HG02623 (cell line): Measurements from ENCODE around the gene OR52K1.

Experiments
- ATAC-seq: cut with Tn5 transposase; IDR thresholded peaks from one replicate; pipeline ENCODE4 v1.9.1; 2021; ENCODE audit warnings: moderate library complexity; ENCODE audit not compliant: unreplicated experiment

OR52K1 gene

DNA sequence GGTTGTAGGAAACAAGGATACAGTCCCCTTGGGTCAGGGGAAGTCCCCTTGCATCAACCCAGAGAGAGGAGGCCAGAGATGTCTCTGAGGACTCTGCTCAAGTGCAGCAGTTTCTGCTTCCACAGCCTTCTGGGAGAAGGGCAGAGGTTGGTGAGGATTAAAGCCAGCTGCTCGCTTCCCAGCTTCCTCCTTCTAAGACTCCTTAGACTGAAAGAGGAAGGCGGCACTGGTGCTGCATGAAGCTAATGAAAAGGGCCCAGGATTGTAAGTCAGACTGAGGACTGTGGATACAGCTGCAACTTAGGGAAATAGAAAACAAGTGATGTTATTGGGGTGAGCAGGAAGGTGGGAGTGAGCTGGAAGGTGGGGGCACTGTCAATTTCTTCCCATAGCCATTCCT lies at the start of gene OR52K1:
Gene OR52K1, plus strand, starts transcription at position 202 of the 400 bp plus-strand sequence. CDS start 6,255 bp downstream, outside the sequence.
- ATAC-seq: no peak

DNA sequence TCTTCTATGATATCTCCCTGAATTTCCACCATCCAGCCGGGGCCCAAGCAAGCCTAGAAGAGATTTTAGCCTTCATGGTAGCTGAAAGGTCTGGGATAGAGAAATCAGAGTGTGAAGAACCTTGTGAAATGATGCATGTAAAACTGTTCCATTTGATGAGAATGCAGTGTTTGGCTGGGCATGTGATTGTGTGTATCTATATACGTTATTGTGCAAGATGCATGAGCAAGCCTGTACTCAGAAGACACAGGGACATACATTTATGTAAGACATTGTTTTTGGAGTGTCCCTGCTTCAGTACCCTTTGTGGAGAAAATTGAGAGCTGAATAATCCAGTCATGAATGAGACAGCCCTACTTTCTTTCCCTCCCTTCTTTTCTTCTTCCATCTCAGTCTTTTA lies 48.6 kb upstream of the OR52K1 start:
- ATAC-seq: no peak

DNA sequence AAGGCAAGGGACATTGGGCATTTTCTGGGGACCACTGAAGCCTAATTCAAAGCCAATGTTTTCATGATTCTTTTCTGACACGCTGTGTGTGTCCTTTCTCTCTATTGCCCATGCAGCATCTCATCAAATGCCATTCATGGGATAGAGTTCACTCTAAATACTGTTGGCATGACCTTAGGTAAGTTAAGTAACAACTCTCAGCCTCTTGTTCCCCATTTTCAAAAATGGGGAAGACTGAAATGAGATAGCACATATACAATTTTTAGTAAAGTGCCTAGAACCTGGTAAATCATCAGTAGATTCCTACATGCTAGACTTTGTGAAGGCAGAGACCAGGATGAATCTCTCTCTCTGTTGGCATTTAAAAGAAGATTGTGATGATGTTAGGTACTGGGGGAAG lies 46.0 kb upstream of the OR52K1 start:
- ATAC-seq: no peak

DNA sequence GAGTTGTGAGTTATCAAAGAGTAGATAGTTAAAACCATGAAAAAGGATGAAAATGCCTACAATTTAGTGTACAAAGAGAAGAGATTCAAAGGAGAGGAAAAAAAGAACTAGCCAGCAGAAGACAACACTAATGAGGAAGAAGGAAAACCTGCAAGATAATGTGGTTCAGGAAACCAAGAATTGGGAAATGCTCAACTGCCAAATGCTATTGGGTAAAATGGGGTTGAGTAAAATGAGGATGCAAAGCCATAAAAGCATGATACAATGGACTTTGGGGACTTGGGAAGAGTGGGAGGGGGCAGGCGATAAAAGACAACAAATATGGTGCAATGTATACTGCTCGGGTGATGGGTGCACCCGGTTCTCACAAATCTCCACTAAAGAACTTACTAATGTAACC lies 40.9 kb upstream of the OR52K1 start:
- ATAC-seq: no peak

DNA sequence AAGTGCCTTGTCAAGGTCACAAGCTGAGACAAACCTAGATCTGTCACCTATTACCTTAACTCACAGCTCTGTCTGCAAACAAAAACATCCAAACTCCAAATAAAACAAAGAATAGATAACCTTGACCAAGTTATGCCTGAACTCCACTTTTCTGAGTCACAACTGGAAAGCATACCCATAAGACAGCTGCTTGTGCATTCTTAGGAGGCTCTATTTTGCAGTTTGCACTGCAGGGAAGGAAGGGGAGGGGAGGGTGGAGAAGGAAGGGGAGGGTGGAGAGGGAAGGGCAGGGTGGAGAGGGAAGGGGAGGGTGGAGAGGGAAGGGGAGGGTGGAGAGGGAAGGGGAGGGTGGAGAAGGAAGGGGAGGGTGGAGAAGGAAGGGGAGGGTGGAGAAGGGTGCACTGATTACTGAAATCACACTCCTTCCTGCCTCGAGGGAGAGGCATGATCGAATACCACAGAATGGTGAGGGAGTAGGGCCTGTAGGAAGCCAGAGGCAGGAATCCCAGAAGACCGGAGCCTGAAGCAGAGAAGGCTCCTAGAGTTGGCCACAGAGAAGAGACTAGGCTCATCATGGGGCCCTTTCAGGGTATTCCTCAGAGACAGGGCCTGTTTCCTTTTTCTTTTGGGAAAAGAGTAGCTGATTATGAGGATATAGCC lies 39.1 kb upstream of the OR52K1 start:
- ATAC-seq: no peak

DNA sequence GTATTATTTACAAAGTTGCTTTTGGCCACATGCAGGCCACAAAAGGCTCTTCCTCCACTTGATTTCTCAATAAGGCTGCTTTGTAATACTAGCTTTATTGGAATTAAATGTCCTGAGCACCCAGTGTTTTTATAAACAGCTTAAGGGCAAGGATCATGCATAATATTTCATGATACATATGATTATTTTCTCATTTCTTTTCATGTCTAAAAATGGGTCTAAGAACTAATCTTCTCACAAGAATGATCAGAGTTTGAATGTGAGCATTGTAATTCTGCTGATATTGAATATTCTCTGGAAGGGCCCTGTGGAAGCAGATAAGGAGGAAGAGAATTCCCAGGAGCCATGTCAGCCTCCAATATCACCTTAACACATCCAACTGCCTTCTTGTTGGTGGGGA lies 33.5 kb upstream of the OR52K1 start, which contains the start of gene OR52K2:
Gene OR52K2, plus strand, starts transcription at position 301 of the 400 bp plus-strand sequence. Its CDS starts 45 bp downstream, at position 346.
- no peak for ATAC-seq

DNA sequence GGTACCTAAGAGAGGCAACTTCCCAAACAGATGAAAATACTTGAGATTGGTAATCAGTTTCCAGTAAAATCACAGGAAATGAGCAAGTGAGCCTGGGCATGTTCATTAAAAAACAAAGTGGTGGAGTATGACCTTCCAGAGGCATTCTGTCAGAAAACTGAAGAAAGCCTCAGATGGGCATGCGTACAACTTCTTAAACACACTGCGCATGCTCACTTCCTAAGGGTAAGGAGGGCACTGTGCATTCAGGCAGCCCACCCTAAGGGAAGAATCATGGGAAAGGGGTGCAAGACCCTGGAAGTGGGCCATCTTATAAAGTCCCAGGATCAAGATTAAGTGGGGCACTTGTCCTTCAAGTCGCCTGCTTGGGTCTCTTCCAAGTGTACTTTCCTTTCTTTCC lies 29.3 kb upstream of the OR52K1 start:
- ATAC-seq: no peak

DNA sequence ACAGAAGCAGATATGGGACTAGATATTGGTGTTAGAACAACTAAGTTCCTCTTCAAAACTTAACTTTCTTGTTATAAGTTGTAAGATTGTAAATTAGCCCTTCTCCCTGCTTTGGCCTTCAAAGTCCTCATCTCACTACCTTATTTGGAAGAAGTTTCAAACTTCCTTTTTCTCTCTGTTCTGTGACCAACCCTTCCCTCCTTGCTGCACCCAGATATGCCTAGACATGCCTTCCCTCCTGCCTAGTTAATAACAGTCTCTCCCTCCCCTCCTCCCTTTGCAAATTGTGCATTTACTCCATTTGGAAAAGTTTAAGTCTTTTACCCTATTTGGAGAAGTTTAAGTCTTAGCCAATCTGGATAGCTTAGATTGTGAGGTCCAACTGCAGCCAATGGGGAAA lies 28.4 kb upstream of the OR52K1 start:
- no peak for ATAC-seq

DNA sequence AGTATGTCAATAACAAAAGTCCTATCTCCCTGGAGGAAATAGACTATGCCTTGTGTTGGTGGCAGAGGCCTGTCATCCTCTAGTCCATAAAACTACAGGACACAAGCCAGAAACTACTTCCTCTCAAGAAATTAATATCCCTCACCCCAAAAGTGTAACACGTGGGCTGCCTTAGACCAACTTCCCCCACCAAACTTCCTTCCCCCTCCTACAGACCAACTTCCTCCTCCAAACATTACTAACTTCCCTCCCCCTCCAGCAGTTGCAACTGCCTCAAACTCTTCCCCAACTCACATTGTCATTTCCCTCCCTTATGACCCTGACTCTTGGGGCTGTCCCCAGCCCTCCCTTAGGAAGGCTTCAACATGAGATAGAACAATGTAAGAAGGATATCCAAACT lies 27.0 kb upstream of the OR52K1 start:
- ATAC-seq: no peak

DNA sequence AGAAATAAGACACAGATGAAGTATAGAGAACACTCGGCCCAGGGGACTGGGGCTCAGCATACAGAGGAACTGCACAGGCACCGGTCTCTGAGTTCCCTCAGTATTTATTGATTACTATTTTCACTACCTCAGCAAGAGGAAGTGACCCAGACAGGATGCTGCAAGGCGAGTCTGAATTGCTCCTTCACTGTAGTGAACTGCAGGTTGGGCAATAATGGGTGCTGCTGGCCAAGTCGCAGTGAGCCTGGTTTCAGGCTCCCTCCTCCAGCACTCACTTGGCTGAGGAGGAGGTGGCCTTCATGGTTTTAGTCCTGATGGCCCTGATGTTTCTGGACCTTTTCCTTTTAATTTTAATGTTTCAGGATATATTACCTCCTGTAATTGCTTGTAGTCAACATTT lies 22.9 kb upstream of the OR52K1 start:
- peak; percentile 50 for ATAC-seq

DNA sequence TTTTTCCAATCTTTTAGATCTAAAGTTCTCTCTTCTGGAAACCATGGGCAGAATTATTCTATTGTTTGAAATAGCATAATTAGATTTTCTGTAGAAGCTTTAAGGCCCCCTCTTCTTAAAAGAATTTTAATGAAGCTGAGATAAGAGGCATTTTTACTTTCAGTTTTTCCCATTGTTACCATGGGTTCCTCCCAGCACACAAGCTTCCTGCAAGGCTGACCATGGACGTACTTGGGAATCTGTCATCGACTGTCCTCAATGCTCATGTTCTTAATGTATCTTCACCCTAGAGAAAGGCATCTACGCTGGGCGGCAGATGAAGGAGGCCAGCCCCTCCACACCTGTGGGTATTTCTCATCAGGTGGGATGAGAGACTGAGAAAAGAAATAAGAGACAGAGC lies 22.3 kb upstream of the OR52K1 start:
- ATAC-seq: no peak

DNA sequence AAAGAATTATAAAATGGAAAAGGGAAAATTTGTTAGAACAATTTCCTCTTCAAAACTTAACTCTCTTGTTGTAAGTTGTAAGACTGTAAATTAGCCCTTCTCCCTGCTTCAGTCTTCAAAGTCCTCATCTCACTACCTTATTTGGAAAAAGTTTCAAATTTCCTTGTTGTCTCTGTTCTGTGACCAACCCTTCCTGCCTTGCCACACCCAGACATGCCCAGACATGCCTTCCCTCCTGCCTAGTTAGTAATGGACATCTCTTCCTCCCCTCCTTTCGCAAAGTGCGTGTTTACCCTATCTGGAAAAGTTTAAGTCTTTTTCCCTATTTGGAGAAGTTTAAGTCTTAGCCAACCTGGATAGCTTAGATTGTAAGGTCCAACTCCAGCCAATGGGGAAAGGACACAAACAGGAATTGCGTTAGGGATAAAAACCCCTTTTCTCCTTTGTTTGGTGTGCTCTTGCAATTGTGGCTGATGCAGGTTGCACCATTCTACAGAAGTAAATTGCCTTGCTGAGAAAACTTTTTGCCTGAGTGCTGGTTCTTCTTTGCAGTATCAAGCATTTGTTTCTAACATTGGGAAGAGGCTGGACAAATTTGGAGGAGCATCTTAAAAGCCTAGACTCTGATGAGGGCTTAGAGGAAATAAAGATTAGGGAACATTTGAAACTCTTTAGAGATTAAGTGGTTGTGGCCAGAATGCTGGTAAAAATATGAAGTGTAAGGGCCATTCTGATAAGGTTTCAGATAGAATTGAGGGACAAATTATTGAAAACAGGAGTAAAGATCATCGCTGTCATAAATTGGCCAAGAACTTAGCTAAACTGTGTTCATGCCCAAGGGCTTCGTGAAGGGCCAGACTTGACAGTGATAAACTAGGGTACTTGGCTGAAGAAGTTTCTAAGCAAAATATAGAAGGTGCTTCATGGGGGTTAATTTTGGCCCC lies 18.0 kb upstream of the OR52K1 start:
- ATAC-seq: no peak

DNA sequence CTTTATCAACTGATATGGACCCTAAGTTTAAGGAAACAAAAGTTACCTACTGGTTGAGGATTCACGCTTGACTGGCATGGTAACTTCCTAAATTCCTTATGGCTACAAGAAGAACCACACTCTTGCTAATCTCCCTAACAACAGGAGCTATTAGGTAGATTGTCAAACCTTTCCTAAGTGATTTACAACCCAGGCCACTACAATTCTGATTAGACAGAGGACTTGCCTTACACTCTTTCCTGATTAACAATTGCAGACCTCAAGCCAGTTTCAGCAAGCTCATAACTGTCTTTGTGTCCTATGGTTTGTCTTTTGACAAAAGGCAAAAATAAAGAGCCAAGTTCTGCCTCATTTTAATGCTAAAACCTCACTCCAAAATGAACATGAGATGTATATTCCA lies 17.0 kb upstream of the OR52K1 start:
- no peak for ATAC-seq

DNA sequence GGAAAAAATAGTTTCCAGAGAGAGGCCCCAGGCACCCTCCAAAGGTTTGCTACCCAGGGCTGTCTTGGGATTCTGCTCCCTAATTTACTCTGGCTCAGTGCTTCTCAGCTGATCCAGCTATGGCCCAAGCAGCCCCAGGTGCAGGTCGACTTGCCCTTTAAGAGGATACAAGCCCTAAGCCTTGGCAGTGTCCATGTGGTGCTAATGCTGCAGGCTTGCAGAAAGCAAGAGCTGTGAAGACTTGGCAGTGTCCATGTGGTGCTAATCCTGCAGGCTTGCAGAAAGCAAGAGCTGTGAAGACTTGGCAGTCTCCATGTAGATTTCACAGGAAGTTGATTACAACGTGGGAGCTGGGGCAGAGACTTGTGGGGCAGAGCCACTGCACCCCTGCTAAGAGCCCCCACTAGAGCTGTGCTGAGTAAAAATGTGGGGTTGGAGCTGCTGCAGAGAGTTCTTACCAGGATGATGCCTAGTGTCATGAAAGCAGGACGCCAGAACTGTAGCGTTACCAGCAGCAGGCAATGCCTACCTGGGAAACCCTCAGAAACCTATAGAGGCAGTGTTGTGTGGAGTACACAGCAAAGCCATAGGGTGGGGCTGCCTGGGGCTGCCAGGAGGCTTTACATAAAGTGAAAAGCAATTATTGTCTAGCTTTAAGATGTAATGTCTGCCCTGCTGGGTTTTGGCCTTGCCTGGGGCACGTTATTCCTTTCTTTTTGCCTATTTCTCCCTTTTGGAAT lies 16.1 kb upstream of the OR52K1 start:
- ATAC-seq: no peak

DNA sequence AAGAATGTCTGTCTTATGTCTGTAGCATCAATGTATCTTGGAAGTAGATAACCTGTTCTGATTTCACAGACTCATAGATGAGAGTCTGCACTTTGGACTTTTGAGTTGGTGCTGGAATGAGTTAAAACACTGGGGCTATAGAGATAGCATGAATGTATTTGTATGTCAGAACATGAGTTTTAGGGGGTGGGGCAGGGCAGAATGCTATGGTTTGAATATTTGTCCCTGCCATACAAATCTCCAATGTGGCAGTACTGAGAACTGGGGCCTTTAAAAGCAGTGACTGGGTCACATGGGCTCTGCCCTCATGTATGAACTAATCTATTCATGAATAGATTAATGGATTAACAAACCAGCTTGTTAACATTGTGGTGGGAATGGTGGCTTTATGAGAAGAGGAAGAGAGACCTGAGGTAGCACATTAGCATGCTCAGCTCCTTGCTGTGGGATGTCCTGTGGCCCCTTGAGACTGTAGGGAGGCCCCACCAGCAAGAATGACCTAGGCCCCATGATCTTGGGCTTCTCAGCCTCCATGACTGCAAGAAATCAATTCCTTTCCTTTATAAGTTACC lies 15.5 kb upstream of the OR52K1 start:
- no peak for ATAC-seq

DNA sequence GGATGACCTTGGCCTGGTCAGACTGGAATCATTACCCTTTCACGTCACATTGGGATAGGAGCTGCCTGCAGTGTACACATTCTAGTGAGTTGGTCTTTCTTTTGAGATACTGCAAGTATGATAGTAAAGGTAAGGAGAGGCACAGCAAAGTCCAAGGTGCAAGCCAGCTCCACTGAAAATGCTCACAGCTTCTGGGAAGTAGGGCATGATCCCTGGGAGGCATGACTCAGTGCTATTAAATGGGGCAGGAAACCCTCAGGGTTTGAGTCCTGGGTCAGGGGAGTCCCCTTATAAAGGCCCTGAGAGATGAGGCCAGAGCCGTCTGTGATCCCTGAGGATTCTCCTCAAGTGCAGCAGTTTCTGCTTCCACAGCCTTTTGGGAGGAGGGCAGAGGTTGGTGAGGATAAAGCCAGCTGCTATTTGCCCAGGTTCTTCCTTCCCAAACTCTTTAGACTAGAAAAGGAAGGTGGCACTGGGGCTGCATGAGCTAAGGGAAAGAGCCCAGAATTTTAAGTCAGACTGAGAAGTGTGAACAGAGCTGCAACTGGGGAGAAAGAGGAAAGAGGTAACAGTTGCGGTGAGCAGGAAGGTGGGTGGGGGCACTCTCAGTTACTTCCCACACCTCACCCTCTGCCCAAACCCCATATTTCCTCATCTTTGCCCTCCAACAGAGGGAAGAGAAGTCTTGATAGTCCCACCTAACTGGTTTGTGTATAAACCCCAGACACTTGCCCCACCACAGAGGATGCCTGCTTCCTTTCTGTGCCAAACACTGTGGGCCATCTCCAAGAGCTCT lies 14.4 kb upstream of the OR52K1 start:
- no peak for ATAC-seq

DNA sequence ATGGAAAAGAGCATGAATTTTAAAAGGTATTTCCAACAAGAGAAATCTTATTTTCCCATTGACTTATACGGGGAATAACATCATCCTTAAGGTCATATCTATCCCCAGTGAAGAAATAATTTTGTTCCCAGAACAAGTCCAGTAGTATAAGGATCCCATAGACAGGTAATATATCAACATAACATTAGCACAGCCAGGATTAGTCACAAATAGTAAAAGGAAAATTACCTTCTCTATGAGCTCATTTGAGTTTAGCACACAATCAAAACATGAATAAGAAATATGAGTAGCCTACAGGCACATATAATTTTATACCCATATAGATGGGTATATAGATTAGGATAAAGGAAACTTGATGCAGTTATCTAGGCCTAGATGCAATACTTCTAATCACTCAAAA lies 2.8 kb upstream of the OR52K1 start:
- ATAC-seq: no peak

DNA sequence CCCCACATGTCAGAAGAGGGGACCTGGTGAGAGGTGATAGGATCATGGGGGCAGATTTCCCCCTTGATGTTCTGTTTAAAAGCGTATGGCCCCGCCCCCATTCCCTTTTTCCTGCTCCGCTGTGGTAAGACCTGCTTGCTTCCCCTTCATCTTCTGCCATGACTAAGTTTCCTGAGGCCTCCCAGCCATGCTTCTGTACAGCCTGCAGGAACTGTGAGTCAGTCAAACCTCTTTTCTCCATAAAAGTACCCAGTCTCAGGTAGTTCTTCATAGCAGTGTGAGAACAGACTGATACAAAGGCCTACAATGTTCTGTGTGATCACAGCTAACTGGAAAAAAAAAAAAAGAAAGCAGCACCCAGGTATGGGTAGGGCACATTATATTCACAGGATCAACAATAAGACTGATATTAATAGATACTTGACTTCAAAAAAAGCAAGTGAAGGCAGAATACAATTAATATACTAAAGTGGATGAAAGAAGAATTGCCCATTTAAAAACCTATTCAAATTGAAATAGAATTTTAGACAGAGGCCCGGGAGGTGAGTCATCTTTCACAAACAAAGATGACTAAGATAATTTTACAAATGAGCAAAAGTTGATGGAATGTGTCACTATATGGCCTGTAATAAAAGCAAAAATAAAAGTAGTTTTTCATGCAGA lies 1.7 kb upstream of the OR52K1 start:
- no peak for ATAC-seq

DNA sequence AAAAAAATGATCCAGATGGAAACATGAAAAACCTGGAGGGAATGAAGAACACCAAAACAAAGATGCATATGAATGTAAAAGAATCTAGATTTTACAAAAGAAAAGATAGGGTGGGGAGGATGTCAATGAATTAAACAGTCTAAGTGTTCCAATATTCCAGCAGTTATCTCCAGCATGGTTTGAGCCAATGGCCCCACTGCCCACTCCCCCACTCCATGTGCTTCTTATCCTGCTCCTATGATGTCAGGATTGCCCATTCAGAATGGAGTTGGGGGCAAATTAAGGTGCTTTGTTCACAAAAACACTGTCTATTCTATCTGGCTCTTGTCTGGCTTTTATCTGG lies 1.2 kb upstream of the OR52K1 start:
- no peak for ATAC-seq

DNA sequence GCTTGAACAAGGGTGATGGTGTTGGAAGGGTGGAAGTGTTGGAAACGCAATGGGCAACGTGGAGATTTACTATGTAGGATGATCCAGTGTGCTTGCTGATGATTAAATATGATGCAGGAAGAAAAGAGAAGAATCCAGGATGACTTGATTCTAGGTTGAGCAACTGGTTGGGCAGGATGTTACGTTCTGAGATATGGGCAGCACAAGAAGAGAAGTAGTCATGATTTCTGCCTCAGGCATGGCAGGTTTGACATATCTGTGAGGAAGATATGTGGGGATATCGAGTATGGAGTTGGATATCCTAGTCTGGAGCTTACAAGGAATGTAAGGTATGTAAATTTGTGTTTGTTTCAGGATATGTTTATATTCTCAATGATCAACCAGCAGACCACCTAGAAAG lies 1.9 kb downstream of the OR52K1 start:
- no peak for ATAC-seq
